Stomach smooth muscle (tissue), 2 donors: ENCODE results near the gene KRTAP21-3.

Source experiments
- H3K27ac ChIP-seq: one replicate; pipeline ENCODE4 v1.7.0; 2013; ENCODE audit warnings: mild to moderate bottlenecking, low read length, inconsistent platforms
- H3K27me3 ChIP-seq, 2 donors: one replicate each; pipeline ENCODE4 v1.7.0; 2013; ENCODE audit warnings: low read length in 2 of 2; ENCODE audit not compliant: insufficient read depth in 2 of 2, control insufficient read depth in 1 of 2
- H3K36me3 ChIP-seq, 2 donors: one replicate each; pipeline ENCODE4 v1.7.0; 2013; ENCODE audit warnings: low read length in 2 of 2; ENCODE audit not compliant: control insufficient read depth in 2 of 2, insufficient read depth in 2 of 2
- H3K4me1 ChIP-seq: one replicate; pipeline ENCODE4 v1.7.0; 2013; ENCODE audit warnings: low read length; ENCODE audit not compliant: control insufficient read depth, insufficient read depth
- H3K4me3 ChIP-seq, 2 donors: one replicate each; pipeline ENCODE4 v1.7.0; 2013; ENCODE audit warnings: low read length in 2 of 2
- H3K9ac ChIP-seq, 2 donors: one replicate each; pipeline ENCODE4 v1.7.0; 2013; ENCODE audit warnings: low read length in 2 of 2, mild to moderate bottlenecking in 1 of 2
- H3K9me3 ChIP-seq, 2 donors: one replicate each; pipeline ENCODE4 v1.7.0; 2013; ENCODE audit warnings: low read length in 2 of 2; ENCODE audit not compliant: control insufficient read depth in 2 of 2
- donor health status: healthy.
- donor health status: Pancreatic carcinoma.

The KRTAP21-3 gene

GRCh38 chr21:30714456-30714855 is 4.1 kb downstream of the KRTAP21-3 start:
- Histone ChIP-seq H3K27me3 (no peaks in the 10 kb centered on the region), H3K4me1 (no peaks in the 10 kb centered on the region), H3K9me3 (no peaks in the 10 kb centered on the region), H3K4me3 (no peak overlapping the region), H3K9ac (no peak overlapping the region), H3K27ac (no peak overlapping the region), H3K36me3 (no peaks in the 10 kb centered on the region)

DNA sequence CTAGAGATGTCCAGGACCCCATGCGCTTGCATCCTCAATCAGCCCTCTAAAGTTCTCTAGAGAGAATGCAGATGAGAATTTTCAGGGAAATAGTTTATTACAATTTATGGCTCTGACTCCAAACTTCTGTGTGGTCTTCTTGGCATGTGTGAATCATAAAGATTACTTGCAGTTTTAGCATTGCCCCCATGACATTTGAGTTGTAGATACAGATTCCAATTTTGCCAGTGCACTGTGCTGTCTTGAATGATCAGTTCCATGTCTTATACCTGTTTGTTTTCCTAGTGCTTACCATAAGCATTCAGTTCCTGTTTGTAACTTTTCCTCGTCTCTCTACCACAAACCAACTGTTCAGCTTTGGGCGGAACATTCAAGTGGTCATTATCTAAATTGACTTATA is 4.8 kb downstream of the KRTAP21-3 start:
- Histone ChIP-seq H3K4me1 (no peaks in the 10 kb centered on the region), H3K9ac (no peak overlapping the region), H3K27me3 (no peaks in the 10 kb centered on the region), H3K27ac (no peak overlapping the region), H3K36me3 (no peaks in the 10 kb centered on the region), H3K9me3 (no peaks in the 10 kb centered on the region), H3K4me3 (no peak overlapping the region)

DNA sequence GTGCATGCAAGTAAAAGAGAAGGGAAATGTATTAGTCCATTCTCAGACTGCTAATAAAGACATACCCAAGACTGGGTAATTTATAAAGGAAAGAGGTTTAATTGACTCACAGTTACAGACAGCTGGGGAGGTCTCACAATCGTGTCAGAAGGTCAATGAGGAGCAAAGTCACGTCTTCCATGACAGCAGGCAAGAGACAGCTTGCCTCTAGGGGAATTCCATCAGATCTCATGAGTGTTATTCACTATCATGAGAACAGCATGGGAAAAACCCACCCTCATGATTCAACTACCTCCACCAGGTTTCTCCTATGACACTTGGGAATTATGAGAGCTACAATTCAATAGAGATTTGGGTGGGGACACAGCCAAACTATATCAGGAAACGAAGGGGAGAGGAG is 8.1 kb downstream of the KRTAP21-3 start:
- no peaks in the 10 kb centered on the region for H3K36me3 ChIP-seq
- no peaks in the 10 kb centered on the region for H3K27me3 ChIP-seq
- H3K27ac ChIP-seq = no peak overlapping the region
- no peaks in the 10 kb centered on the region for H3K9me3 ChIP-seq
- H3K4me1 ChIP-seq = no peaks in the 10 kb centered on the region
- no peak overlapping the region for H3K4me3 ChIP-seq
- H3K9ac ChIP-seq = no peak overlapping the region

GRCh38 chr21:30707409-30707808 is 11.2 kb downstream of the KRTAP21-3 start:
- Histone ChIP-seq H3K27me3 (no peaks in the 10 kb centered on the region), H3K9ac (no peak overlapping the region), H3K27ac (no peak overlapping the region), H3K9me3 (no peaks in the 10 kb centered on the region), H3K36me3 (no peaks in the 10 kb centered on the region), H3K4me1 (no peaks in the 10 kb centered on the region), H3K4me3 (no peak overlapping the region)

DNA sequence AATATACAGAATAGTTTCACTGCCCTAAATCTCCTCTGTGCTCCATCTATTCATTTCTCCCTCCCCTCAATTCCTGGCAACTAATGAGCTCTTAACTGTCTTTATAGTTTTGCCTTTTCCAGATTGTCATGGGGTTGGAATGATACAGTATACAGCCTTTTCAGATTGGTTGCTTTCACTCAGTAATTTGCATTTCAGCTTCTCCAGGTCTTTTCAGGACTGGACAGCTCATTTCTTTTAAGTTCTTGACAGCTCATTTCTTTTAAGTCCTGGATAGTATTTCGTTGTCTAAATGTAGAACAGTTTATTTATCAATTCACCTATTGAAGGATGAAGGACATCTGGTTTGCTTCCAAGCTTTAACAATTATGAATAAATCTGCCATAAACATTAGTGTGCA is 22.6 kb downstream of the KRTAP21-3 start:
- no peaks in the 10 kb centered on the region for H3K27me3 ChIP-seq
- H3K4me3 ChIP-seq = no peak overlapping the region
- no peaks in the 10 kb centered on the region for H3K9me3 ChIP-seq

DNA sequence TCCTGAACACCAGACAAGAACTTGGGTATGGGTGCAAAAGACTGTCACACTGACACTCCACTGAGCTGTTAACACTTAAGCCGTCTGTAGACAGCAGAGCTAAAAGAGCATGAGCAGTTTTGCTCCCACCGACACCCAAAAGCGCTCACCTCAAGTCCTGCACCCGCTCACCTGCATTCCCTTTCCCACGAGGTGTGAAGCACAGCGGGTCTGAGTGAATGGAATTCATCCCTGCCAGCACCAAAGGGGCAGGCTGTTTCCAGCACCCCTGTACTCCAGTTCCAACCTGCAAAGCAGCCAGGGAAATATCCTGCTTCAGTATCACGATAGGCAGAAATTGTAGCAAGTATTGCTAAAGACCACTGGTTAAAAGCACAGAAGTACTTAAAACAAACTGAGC is 28.8 kb downstream of the KRTAP21-3 start:
- H3K27ac ChIP-seq = no peak overlapping the region
- no peaks in the 10 kb centered on the region for H3K9me3 ChIP-seq
- H3K27me3 ChIP-seq = no peaks in the 10 kb centered on the region
- H3K36me3 ChIP-seq = no peaks in the 10 kb centered on the region
- H3K9ac ChIP-seq = no peak overlapping the region
- no peaks in the 10 kb centered on the region for H3K4me1 ChIP-seq
- H3K4me3 ChIP-seq = no peak overlapping the region

More for the DNA sequence above, 22.6 kb downstream of the KRTAP21-3 start:
- Histone ChIP-seq H3K36me3 (no peaks in the 10 kb centered on the region), H3K27ac (no peak overlapping the region), H3K4me1 (no peaks in the 10 kb centered on the region), H3K9ac (no peak overlapping the region)

DNA sequence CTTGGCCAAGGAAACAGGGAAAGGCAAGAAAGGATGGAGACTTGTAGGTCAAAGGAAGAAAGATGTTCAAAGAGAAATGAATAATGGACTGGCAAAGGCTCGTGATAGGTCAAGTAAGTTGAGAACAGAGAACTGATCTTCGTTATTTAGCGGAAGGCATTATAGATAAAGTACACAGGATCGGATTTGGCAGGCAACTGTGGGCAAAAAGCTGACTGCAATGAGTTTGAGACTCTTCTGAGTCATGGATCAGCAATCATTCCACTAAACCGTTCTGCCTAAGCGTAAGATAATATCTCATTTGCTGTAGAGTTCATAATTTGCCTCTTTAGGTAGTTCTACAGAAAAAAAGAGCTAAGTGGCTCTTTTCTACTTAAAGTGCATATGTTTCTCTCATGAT is 34.1 kb downstream of the KRTAP21-3 start:
- H3K27me3 ChIP-seq = no peaks in the 10 kb centered on the region
- H3K9ac ChIP-seq = no peak overlapping the region
- no peaks in the 10 kb centered on the region for H3K4me1 ChIP-seq
- H3K36me3 ChIP-seq = no peaks in the 10 kb centered on the region
- no peak overlapping the region for H3K27ac ChIP-seq
- H3K4me3 ChIP-seq = no peak overlapping the region
- no peaks in the 10 kb centered on the region for H3K9me3 ChIP-seq

GRCh38 chr21:30680586-30680985 is 38.0 kb downstream of the KRTAP21-3 start:
- Histone ChIP-seq H3K4me3 (no peak overlapping the region), H3K27ac (no peak overlapping the region), H3K9me3 (no peaks in the 10 kb centered on the region), H3K4me1 (no peaks in the 10 kb centered on the region), H3K9ac (no peak overlapping the region), H3K27me3 (no peaks in the 10 kb centered on the region), H3K36me3 (no peaks in the 10 kb centered on the region)

DNA sequence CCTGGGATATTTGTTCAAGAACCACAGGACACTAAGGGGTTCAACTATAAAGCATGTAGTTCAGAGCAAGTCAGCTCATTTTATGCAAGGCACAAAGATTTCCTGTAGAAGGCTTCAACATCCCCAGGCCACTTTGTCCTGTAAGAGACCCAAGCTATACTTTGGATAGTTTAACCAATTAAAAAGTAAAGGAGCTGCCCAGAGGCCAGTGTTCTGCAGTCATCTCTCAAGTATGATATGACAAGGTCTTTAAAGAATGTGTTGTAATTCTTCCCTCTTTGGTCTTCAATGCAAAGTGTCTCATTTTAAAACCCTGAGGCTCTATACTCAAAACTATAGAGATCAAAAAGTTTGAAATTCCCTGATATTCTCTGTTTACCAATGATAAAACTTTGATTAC is 41.8 kb downstream of the KRTAP21-3 start:
- Histone ChIP-seq H3K27ac (no peak overlapping the region), H3K27me3 (no peaks in the 10 kb centered on the region), H3K9me3 (no peaks in the 10 kb centered on the region), H3K4me1 (no peaks in the 10 kb centered on the region), H3K4me3 (no peak overlapping the region), H3K36me3 (no peaks in the 10 kb centered on the region), H3K9ac (no peak overlapping the region)

DNA sequence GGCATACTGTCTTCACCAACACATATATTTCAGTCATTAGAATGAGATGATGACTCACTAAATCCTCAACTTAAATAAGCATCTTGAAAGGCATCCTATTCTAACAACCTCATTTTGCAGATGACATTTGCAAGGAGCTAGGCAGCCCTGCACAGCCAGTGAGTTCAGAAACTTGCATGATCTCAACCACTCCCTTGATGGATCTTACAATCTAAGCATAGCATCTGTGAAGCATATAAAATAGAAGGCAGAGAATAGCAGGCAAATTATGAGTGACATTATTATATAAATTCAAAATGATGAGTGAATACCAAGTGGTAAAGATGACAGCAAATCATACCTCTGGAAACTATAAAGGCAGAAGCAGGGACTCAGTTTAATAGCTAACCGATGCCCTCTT is 44.3 kb downstream of the KRTAP21-3 start:
- no peaks in the 10 kb centered on the region for H3K9me3 ChIP-seq
- H3K27ac ChIP-seq = no peak overlapping the region
- H3K36me3 ChIP-seq = no peaks in the 10 kb centered on the region
- no peaks in the 10 kb centered on the region for H3K4me1 ChIP-seq
- no peak overlapping the region for H3K9ac ChIP-seq
- no peaks in the 10 kb centered on the region for H3K27me3 ChIP-seq
- no peak overlapping the region for H3K4me3 ChIP-seq

DNA sequence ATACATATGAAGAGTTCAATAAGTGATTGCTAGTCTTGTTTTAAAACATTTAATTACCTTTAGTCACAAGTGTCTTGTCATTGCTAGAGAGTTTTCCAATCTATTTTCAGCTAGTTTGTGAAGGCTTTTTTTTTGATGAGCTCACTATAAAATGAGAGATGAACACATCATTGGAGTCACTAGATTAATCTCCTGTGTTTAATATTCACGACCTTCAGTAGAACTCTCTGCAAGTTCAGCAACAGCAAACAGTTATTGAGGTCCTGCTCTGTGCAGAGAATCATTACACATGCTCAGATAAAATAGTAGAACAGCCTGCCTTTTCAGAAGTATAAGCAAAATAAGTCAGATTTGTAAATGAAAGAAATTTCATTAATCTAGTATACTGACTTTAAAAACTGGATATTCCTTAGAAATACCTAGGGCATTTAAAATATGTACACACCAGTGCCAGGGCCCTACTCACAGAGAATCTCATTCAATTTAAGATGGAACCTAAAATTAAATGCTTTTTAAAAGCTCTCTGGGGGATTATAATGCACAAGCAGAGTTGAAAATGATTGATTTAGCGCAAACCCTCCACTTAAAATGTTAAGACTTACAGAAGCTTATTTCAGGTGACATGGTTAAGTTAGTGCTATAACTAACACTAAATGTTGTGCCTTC is 45.5 kb downstream of the KRTAP21-3 start:
- Histone ChIP-seq H3K36me3 (no peaks in the 10 kb centered on the region), H3K9ac (no peak overlapping the region), H3K9me3 (no peaks in the 10 kb centered on the region), H3K4me3 (no peak overlapping the region), H3K27me3 (no peaks in the 10 kb centered on the region), H3K4me1 (no peaks in the 10 kb centered on the region), H3K27ac (no peak overlapping the region)
